Kidney (tissue), 14 donors: ENCODE data around the gene SLC7A6OS. TPM values are rescaled to one million over a fixed set of nuclear protein-coding genes. Genes with fewer than 3 reads are reported as not detected.

Source experiments
- DNase-seq, 5 donors: peaks; one replicate each; pipeline ENCODE4 v3.0.0-alpha.2; 2013 to 2020
- FAIRE-seq: peaks from 2 replicates; lab custom pipeline; 2012; peaks lifted over from hg19 to GRCh38; lab: Jason Lieb, UNC
- H3K27ac ChIP-seq, 2 donors: one replicate each; pipeline ENCODE4 v1.7.0; 2013; ENCODE audit warnings: low read depth in 2 of 2, low read length in 2 of 2, inconsistent platforms in 1 of 2
- H3K27me3 ChIP-seq: one replicate; pipeline ENCODE4 v1.7.1; 2013; ENCODE audit warnings: low read length, inconsistent platforms; ENCODE audit not compliant: control insufficient read depth, insufficient read depth
- H3K36me3 ChIP-seq, 3 donors: one replicate each; pipeline versions ENCODE4 v1.7.0 to v1.7.1; 2013; ENCODE audit warnings: low read length in 3 of 3, control low read depth in 1 of 3, inconsistent platforms in 1 of 3; ENCODE audit not compliant: insufficient read depth in 3 of 3, control insufficient read depth in 2 of 3
- H3K4me1 ChIP-seq, 3 donors: one replicate each; pipeline versions ENCODE4 v1.7.0 to v1.7.1; 2013; ENCODE audit warnings: low read length in 3 of 3, inconsistent platforms in 1 of 3, low read depth in 1 of 3; ENCODE audit not compliant: control insufficient read depth in 2 of 3, insufficient read depth in 2 of 3
- H3K4me3 ChIP-seq, 3 donors: one replicate each; pipeline versions ENCODE4 v1.7.0 to v1.8.1; 2013; ENCODE audit warnings: low read length in 3 of 3, control low read depth in 1 of 3, inconsistent platforms in 1 of 3
- H3K9ac ChIP-seq, 3 donors: one replicate each; pipeline versions ENCODE4 v1.7.0 to v1.7.1; 2013; ENCODE audit warnings: low read length in 3 of 3, control low read depth in 1 of 3, inconsistent platforms in 1 of 3
- H3K9me3 ChIP-seq, 3 donors: one replicate each; pipeline versions ENCODE4 v1.7.0 to v1.7.1; 2013; ENCODE audit warnings: low read length in 3 of 3, control low read depth in 1 of 3, inconsistent platforms in 1 of 3; ENCODE audit not compliant: control insufficient read depth in 2 of 3, insufficient read depth in 1 of 3
- intact Hi-C: fragments of 100-400 bp; cut with DNase I; formaldehyde crosslinking; loops from one replicate; pipeline ENCODE4 v1.11.1; 2022
- polyA plus RNA-seq: library from polyadenylated mRNA; stranded (reverse); fragments of 350-450 nt; fragmentation: Illumina TruSeq; extraction: RNeasy Lipid Tissue Mini Kit (QIAGEN cat#74804); gene quantifications from one replicate; pipeline ENCODE4 v1.2.3, GENCODE V29; 2014; ENCODE audit warnings: low read depth, low replicate concordance; ENCODE audit not compliant: insufficient read depth
- total RNA-seq: library from RNA; stranded (reverse); fragmentation: NEBNext Ultra II Directional; extraction: Animal tissue kit (Norgen Biotek cat#: 25700); gene quantifications from one replicate; pipeline ENCODE4 v1.2.1, GENCODE V29; 2021
- TF ChIP-seq, protein P1 (sequence below): IDR thresholded peaks from 3 replicates; pipeline ENCODE4 v1.5.1; 2012; ENCODE audit warnings: mild to moderate bottlenecking, moderate library complexity, borderline replicate concordance; ENCODE audit not compliant: insufficient read depth; ENCODE audit errors: extremely low read depth
- donor health status: control.
- donor health status: control.
- donor health status: control.
- donor health status: control.
- donor health status: control.
- donor health status: DM: yes; HTN: yes; CAD: no.
- donor health status: Normal renal cell carcinoma (clear cell type).

Gene SLC7A6OS
- total and polyA plus RNA-seq, 2 donors from 2014 or later = 9.2 to 20.3 TPM

- peaks cover 0 to 13% (median 0%) of the 10 kb centered on the region in 3 donors for H3K4me1 ChIP-seq
- H3K4me3 ChIP-seq = no peak overlapping the region
- intact Hi-C loops = no loop called here
- no peaks in the 10 kb centered on the region for H3K9me3 ChIP-seq
- TF ChIP-seq, protein P1, sequence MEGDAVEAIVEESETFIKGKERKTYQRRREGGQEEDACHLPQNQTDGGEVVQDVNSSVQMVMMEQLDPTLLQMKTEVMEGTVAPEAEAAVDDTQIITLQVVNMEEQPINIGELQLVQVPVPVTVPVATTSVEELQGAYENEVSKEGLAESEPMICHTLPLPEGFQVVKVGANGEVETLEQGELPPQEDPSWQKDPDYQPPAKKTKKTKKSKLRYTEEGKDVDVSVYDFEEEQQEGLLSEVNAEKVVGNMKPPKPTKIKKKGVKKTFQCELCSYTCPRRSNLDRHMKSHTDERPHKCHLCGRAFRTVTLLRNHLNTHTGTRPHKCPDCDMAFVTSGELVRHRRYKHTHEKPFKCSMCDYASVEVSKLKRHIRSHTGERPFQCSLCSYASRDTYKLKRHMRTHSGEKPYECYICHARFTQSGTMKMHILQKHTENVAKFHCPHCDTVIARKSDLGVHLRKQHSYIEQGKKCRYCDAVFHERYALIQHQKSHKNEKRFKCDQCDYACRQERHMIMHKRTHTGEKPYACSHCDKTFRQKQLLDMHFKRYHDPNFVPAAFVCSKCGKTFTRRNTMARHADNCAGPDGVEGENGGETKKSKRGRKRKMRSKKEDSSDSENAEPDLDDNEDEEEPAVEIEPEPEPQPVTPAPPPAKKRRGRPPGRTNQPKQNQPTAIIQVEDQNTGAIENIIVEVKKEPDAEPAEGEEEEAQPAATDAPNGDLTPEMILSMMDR = no peak
- peaks cover 0 to 7% (median 0%) of the 10 kb centered on the region in 3 donors for H3K36me3 ChIP-seq
- FAIRE-seq (no peak), DNase-seq (peak in 2 of 5 donors; percentile 44 to 66)
- H3K9ac ChIP-seq = peak overlapping the region in 1 of 3 donors; percentile 31
- peak overlapping the region; percentile 52 to 80 for H3K27ac ChIP-seq
- H3K27me3 ChIP-seq = no peaks in the 10 kb centered on the region
Observed at GRCh38 chr16:68272507-68273209, 38.1 kb downstream of the SLC7A6OS start.

DNA sequence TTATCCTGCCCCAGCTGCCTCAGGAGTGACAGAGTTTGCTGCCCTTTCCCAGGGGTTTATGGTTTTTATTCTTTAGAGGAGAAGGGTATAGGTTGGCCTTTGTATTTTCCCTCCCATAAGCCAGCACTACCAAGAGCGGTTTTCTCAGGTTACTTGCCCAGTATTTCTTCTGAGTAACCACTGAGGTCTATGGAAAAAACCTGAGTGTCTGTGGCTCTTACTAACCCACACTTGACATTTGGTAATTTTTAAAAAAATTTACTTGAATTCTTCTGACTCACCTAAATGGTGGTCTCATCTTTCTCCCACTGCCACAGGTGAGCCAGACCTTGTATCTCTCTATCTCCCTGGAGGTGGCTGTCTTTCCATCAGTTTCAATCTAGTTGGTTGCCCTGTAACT lies 40.4 kb downstream of the SLC7A6OS start:
- no peak overlapping the region for H3K9ac ChIP-seq
- H3K27ac ChIP-seq = no peak overlapping the region
- no peaks in the 10 kb centered on the region for H3K9me3 ChIP-seq
- peaks cover 0 to 7% (median 0%) of the 10 kb centered on the region in 3 donors for H3K36me3 ChIP-seq
- intact Hi-C loops = no loop called here
- no peak overlapping the region for H3K4me3 ChIP-seq
- H3K27me3 ChIP-seq = no peaks in the 10 kb centered on the region
- TF ChIP-seq, protein P1 = no peak
- H3K4me1 ChIP-seq = peaks cover 0 to 15% (median 4%) of the 10 kb centered on the region in 3 donors
- DNase-seq = no peak
- no peak for FAIRE-seq

GRCh38 chr16:68269793-68270192 lies 41.0 kb downstream of the SLC7A6OS start:
- Histone ChIP-seq H3K9me3 (no peaks in the 10 kb centered on the region), H3K4me1 (peaks cover 0 to 15% (median 6%) of the 10 kb centered on the region in 3 donors), H3K27ac (no peak overlapping the region), H3K36me3 (peaks cover 0 to 7% (median 0%) of the 10 kb centered on the region in 3 donors), H3K9ac (no peak overlapping the region), H3K27me3 (no peaks in the 10 kb centered on the region), H3K4me3 (no peak overlapping the region)
- no peak for DNase-seq
- intact Hi-C loops = loop anchor here (10.0 kb wide), 1 partner anchor 45 kb away; the partner anchor contains the start of genes PRMT7 and SLC7A6OS
- TF ChIP-seq, protein P1 = no peak
- FAIRE-seq = no peak
